ENCODE data around the gene INPPL1.

INPPL1 gene

GRCh38 chr11:72233056-72233772 is 8.6 kb downstream of the INPPL1 start:
- TF ChIP-seq CTCF (IDR thresholded peaks at IDR 0.05; ENCODE audit: control insufficient read depth, insufficient read depth, low read depth, low read length, missing control alignments): no peak
- H3K4me3 ChIP-seq (ENCODE audit: control insufficient read depth, low read depth, low read length): no peak overlapping the region
- no peak for DNase-seq (ENCODE audit: low read depth)

GRCh38 chr11:72233773-72234513 is 9.4 kb downstream of the INPPL1 start:
- no peak for DNase-seq (ENCODE audit: low read depth)
- no peak for TF ChIP-seq CTCF (IDR thresholded peaks at IDR 0.05; ENCODE audit: control insufficient read depth, insufficient read depth, low read depth, low read length, missing control alignments)
- H3K4me3 ChIP-seq (ENCODE audit: control insufficient read depth, low read depth, low read length): no peak overlapping the region

GRCh38 chr11:72234514-72234830 is 9.9 kb downstream of the INPPL1 start:
- no peak for TF ChIP-seq CTCF (IDR thresholded peaks at IDR 0.05; ENCODE audit: control insufficient read depth, insufficient read depth, low read depth, low read length, missing control alignments)
- H3K4me3 ChIP-seq (ENCODE audit: control insufficient read depth, low read depth, low read length): no peak overlapping the region
- no peak for DNase-seq (ENCODE audit: low read depth)

- DNase-seq (ENCODE audit: low read depth): no peak
- no peak overlapping the region for H3K4me3 ChIP-seq (ENCODE audit: control insufficient read depth, low read depth, low read length)
- no peak for TF ChIP-seq CTCF (IDR thresholded peaks at IDR 0.05; ENCODE audit: control insufficient read depth, insufficient read depth, low read depth, low read length, missing control alignments)
Observed at GRCh38 chr11:72234920-72235319, 10.4 kb downstream of the INPPL1 start.

GRCh38 chr11:72235351-72236057 is 10.9 kb downstream of the INPPL1 start:
- TF ChIP-seq CTCF (IDR thresholded peaks at IDR 0.05; ENCODE audit: control insufficient read depth, insufficient read depth, low read depth, low read length, missing control alignments): no peak
- no peak overlapping the region for H3K4me3 ChIP-seq (ENCODE audit: control insufficient read depth, low read depth, low read length)
- no peak for DNase-seq (ENCODE audit: low read depth)

- no peak for DNase-seq (ENCODE audit: low read depth)
- TF ChIP-seq CTCF (IDR thresholded peaks at IDR 0.05; ENCODE audit: control insufficient read depth, insufficient read depth, low read depth, low read length, missing control alignments): no peak
- H3K4me3 ChIP-seq (ENCODE audit: control insufficient read depth, low read depth, low read length): no peak overlapping the region
Observed at GRCh38 chr11:72236083-72236697, 11.6 kb downstream of the INPPL1 start.
